ENCODE data around the gene SSRP1. TPM values are rescaled to one million over a fixed set of nuclear protein-coding genes. Genes with fewer than 3 reads are reported as not detected.

SSRP1 gene
- total and polyA plus RNA-seq, 2 of the 13 experiments (the other 11 are each of a cell fraction or from before 2014, with no cell fraction given): 93.6 to 129 TPM

DNA sequence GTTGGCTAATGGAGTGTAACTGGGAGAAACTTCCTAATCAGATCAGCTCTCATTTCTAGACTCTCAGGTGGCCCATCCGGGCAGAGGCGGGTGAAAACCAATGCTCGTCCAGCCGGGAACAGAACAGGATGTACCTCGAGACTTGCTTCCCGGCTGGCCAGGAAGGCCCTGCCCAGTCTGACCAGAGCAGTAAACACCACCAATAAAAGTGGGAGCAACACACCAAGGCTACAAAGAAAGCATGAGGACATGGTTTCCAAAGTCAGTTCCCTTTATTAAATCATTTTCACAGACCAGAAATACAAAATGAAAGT, 10.0 kb downstream of the SSRP1 start (continued):
- TF ChIP-seq, protein P1, sequence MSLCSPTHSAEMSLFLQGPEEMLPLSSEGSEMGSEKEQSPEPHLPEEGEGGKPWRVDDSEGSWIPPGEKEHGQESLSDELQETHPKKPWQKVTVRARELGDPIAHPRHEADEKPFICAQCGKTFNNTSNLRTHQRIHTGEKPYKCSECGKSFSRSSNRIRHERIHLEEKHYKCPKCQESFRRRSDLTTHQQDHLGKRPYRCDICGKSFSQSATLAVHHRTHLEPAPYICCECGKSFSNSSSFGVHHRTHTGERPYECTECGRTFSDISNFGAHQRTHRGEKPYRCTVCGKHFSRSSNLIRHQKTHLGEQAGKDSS (CRISPR knock-in tag; IDR thresholded peaks at IDR 0.05; ENCODE audit: borderline replicate concordance, low read depth): 0 out of 2 replicates have a peak, but pooled peaks have one; percentile 30
- TF ChIP-seq MYC (CRISPR knock-in tag; IDR thresholded peaks at IDR 0.05; ENCODE audit: borderline replicate concordance) (0 out of 2 replicates have a peak, but pooled peaks have one; percentile 1), FIP1L1 (IDR thresholded peaks at IDR 0.05; ENCODE audit: borderline replicate concordance, insufficient read depth, low read depth, low read length) (0 out of 2 replicates have a peak, but pooled peaks have one; percentile 22), THYN1 (CRISPR knock-in tag; IDR thresholded peaks at IDR 0.05; ENCODE audit: borderline replicate concordance, low read depth) (no peak), SIX1 (CRISPR knock-in tag; IDR thresholded peaks at IDR 0.05; ENCODE audit: borderline replicate concordance) (no peak), ZFP90 (CRISPR knock-in tag; IDR thresholded peaks at IDR 0.05; ENCODE audit: borderline replicate concordance) (no peak), ZFX (CRISPR knock-in tag; IDR thresholded peaks at IDR 0.05; ENCODE audit: low read depth) (0 out of 2 replicates have a peak, but pooled peaks have one; percentile 52), ZNF724P (CRISPR knock-in tag; IDR thresholded peaks at IDR 0.05; ENCODE audit: borderline replicate concordance) (0 out of 2 replicates have a peak, but pooled peaks have one; percentile 25), ZNF260 (CRISPR knock-in tag; IDR thresholded peaks at IDR 0.05; ENCODE audit: borderline replicate concordance, low read depth) (no peak), ZNF562 (CRISPR knock-in tag; IDR thresholded peaks at IDR 0.05; ENCODE audit: borderline replicate concordance) (0 out of 2 replicates have a peak, but pooled peaks have one; percentile 8), ZNF772 (CRISPR knock-in tag; IDR thresholded peaks at IDR 0.05) (no peak), SPEN (CRISPR knock-in tag; IDR thresholded peaks at IDR 0.05; ENCODE audit: low read depth) (0 out of 2 replicates have a peak, but pooled peaks have one; percentile 4)
- TF ChIP-seq, protein P2, sequence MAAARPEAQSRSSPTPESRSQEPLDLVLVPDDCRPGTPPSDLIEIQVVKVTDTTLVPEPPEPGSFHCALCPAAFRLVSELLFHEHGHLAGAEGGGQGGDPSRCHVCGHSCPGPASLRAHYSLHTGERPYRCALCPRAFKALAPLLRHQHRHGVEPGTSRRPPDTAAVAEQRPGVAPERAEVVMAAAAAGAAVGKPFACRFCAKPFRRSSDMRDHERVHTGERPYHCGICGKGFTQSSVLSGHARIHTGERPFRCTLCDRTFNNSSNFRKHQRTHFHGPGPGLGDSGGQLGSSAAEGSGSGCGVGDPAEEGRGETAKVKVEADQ (CRISPR knock-in tag; IDR thresholded peaks at IDR 0.05; ENCODE audit: borderline replicate concordance): no peak
- TF ChIP-seq, protein P3, sequence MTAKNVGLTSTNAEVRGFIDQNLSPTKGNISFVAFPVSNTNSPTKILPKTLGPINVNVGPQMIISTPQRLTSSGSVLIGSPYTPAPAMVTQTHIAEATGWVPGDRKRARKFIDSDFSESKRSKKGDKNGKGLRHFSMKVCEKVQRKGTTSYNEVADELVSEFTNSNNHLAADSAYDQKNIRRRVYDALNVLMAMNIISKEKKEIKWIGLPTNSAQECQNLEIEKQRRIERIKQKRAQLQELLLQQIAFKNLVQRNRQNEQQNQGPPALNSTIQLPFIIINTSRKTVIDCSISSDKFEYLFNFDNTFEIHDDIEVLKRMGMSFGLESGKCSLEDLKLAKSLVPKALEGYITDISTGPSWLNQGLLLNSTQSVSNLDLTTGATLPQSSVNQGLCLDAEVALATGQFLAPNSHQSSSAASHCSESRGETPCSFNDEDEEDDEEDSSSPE (CRISPR knock-in tag; IDR thresholded peaks at IDR 0.05): 0 out of 2 replicates have a peak, but pooled peaks have one; percentile 10
- TF ChIP-seq, protein P4, sequence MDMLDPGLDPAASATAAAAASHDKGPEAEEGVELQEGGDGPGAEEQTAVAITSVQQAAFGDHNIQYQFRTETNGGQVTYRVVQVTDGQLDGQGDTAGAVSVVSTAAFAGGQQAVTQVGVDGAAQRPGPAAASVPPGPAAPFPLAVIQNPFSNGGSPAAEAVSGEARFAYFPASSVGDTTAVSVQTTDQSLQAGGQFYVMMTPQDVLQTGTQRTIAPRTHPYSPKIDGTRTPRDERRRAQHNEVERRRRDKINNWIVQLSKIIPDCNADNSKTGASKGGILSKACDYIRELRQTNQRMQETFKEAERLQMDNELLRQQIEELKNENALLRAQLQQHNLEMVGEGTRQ (IDR thresholded peaks at IDR 0.05; ENCODE audit: low read depth, low read length): no peak
- TF ChIP-seq, protein P4 (CRISPR knock-in tag; IDR thresholded peaks at IDR 0.05; ENCODE audit: borderline replicate concordance): no peak

Measured in HepG2 (cell line).